Cerebellar cortex (tissue), 1 donor: ENCODE results near the gene CASP6.
"Not testable (repeated sequence)": the region's sequence is repeated elsewhere in the genome, so short reads cannot be mapped to it uniquely, and the experiment has no call there.

ENCODE experiments used
- DNase-seq: peaks from one replicate; pipeline ENCODE4 v3.0.0-alpha.2; 2015; ENCODE audit warnings: low spot score

CASP6 gene

DNA sequence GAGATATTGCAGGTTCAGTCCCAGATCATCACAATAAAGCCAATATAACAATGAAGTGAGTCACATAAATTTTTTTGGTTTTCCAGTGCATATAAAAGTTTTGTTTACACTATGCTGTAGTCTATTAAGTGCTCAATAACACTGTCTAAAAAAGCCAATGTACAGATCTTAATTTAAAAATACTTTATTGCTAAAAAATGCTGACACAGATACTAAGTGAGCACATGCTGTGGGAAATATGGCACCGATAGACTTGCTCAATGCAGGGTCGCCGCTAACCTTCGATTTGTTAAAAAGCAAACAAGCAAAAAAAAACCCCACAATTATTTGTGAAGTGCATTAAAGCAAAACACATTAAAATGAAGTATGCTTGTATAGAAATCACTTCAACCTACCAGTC, 16.4 kb upstream of the CASP6 start:
- DNase-seq: no peak

DNA sequence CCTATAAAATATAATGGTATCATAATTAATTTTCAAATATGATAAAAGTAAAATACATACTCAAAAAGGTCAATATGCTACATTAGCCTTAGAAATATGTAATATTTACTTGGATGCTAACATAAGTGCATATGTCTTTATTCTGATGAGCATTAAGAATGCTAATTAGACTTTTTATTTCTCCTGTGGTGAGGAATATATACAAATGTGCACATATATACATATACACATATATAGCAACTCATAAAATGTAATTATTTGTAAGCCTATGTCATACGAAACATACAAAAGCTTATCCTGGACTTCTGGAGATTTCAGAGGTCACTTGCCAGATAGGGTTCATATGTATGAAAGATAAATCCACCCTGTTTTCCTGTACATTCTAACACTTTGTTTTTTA, 15.5 kb upstream of the CASP6 start:
- no peak for DNase-seq

DNA sequence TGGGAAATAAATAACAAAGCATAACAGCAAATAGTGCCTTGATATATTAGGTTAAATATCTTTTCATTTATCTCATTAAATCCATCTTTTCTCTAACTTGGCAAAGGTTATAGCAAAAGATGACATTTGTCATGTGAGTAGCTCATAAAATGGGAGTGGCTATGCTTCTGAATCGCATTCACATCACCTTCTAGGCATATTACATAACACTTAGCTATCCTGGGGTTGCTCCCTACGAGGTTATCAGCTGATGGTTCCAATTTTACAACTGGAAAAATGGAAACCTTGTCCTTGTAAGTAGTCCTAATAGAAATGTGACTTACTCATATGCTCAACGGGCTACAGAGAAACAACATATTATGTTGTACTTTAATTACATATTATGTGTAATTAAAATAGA, 10.3 kb upstream of the CASP6 start:
- no peak for DNase-seq

DNA sequence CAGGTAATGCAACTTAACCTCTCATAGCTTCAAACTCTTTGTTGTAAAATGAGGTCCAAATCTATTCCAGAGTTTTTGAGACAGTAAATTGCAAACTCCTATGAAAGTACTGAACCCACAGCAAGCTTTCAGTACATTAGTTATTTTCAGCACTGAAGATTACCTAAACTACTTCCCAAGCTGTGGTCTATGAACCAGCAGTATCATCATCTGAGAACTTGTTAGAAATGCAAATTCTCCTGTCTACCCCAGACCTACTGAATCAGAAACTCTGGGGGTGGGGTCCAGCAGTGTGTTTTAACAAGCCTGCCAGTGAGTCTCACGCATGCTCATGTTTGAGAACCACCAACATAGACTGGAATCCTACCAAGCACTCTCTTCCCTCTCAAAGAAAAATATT, 5.7 kb upstream of the CASP6 start:
- DNase-seq: no peak

DNA sequence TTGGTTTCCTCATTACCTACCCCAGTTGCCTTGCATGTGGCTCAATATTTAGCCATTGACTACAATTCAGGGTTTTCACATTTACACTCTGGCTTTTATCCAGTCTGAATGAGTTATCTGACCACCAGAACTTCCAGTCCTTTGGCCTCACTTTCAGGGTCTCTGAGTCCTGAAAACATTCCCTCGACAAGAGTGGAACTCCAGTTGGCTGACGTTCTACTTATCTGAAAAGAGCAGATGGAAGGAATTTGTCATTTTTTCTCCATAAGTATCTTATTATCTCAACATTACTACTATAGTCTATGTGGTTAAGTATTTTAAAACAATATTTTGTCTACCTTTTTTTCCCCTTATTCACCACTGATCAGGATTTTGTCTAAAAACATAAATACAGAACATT, 5.2 kb upstream of the CASP6 start:
- DNase-seq: no peak

DNA sequence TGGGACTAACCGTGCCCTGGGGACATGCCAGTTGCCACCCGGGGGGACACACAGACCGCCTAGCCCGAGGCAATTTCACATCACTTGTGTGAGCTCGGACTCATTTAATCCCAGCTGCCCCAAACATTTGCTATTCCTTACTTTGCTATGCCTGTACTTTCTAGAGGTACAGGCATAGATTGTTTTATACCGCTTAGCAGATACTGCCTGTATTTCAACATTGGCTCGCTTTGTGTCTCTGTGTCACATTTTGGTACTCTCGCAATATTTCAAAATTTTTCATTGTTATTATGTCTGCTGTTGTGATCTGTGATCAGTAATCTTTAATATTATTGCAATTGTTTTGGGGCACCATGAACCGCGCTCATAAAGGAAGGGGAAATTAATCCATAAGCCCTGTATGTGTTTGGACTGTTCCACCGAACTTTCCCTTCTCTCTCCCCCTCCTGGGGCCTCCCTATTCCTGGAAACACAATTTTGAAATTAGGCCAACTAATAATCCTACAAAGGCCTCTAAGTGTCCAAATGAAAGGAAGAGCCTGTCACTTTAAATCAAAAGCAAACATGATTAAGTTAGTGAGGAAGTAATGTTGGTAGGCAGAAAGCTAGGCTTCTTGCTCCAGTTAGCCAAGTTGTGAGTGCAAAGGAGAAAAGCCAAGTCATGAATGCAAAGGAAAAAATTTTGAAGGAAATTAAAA, 568 bp upstream of the CASP6 start:
- peak; percentile 10 for DNase-seq

DNA sequence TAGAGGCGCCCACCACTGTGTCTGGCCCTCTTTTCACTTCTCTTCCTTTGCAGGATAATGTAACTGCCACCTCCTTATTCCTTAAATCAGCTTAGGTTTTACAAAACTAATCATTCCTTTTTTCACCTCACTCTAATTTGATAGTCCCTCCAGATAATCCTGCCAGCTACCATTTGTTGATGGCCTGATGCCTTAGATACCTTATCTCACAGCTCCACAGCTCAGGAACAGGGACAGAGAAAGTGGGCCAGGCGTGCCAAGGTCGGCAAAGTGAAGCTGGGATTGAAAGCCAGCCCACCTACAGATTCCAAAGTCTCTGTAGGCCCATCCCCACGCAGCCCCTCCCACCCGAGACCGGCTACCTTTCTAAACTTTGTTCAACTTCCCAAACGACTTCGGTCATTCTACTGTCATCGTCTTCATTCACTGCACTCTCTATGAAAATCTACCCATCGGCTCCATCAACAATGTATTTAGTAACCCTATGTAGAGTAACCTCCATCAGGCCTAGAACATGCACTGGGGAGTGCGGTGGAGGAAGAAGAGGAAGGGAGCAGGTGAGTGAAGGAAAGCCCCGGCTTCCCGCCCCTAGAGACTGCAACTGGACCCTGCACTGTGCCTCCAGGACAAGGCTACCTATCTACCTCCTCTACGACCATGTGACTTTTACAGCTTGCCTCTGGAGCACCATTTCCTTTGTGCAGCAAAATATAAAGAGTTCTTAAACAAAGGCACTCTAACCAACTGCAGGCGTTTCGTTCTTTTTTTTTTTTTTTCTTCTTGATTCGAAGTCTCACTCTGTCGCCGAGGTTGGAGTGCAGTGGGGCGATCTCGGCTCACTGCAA, 1.5 kb downstream of the CASP6 start:
- no peak for DNase-seq

DNA sequence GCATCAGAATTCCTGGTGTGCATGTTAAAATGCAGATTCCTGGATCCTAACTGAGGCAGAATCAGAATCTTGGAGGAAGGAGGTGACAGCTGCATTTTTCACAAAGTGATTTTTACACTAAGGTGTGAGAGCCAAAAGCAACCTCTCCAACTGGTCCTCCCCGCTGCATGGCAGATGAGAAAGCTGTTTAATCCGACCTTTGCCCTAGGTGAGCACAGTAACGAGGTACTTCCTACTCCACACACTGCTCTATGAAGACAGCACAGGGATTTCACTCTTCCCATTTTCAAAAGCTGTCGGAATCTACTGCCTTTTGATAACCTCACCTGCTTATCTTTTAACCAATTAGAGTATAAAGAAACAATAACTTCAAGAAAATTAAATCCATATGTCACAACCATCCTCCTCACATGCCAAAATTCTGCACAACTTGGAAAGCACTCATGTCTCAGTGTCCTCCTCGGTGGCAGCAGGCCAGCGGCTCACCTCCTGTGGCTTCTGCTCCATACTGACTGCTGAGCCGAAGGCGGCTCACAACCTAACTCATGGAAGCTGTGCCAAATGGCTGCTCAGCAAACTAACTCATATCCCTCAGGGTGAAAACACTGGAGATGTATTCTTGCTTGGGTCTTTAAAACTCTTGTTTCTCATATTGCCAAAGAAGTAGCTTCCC, 3.6 kb downstream of the CASP6 start:
- DNase-seq: no peak

DNA sequence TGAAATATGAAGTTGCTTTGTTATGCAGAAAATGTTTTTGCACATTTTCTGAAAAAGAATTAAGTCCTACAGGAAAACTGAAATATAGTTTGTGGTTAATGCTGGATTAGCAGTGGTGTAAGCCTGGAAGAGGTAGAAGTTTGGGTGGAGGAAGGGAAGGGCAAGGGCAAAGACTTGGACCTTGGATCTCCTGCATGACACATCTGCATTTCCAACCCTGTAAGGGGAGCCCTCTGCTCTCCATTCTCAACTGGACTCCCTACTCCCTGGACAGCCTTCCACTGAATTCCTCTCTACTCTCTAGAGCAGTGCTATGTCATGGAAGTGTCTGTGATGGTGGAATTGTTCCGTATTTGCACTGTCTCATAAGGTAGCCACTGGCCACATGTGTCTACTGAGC, 4.6 kb downstream of the CASP6 start:
- no peak for DNase-seq

DNA sequence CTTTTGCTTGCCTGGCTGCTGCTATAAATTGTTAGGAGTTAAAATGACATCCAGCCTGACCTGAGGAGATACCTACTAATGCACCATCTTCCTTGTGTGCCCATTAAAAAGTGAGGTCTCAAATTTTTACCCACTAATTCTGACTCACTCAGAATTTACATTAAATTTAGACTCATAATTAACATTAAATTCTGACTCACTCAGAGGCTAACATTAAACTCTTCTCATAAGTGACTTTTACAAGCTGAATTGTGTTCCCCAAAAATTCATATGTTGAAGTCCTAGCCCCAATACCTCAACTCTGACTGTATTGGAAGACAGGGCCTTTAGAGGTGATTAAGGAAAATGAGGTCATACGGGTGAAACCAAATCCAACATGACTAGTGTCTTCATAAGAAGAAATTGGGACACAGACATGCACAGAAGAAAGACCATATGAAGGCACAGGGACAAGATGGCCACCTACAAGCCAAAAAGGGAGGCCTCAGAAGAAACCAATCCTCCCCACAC, 11.8 kb downstream of the CASP6 start:
- DNase-seq: no peak

DNA sequence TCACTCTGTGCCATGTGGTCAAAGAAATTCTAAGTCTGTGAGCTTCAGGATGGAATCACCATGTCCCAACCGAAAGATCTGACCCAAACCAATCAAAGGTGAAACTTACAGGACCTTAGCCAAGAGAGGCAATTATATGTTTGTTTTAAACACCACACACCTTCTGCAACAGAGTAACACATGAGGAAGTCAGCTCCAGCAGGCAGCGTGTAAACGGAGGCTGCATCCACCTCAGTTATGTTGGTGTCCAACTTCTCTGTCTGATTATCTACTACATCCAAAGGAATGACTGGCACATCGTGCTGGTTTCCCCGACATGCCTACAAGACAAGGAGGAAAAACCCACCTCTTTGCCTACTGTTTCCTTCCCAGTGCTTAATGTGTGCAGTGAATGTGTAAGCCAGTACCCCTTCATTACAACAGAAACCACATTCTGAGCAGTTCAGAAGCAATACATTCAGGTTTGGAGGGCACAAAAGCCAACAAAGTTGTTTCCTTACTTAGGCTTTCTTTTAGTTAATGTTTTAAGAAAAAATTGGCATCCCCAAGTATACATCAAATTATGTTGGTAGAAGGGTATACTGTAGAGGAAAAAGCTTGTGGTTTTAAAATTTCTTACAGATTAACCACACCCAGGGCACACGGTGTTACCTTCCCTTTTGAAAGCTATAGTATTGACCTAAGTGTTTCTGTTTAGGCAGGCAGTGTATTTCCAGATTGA, 12.4 kb downstream of the CASP6 start:
- no peak for DNase-seq

DNA sequence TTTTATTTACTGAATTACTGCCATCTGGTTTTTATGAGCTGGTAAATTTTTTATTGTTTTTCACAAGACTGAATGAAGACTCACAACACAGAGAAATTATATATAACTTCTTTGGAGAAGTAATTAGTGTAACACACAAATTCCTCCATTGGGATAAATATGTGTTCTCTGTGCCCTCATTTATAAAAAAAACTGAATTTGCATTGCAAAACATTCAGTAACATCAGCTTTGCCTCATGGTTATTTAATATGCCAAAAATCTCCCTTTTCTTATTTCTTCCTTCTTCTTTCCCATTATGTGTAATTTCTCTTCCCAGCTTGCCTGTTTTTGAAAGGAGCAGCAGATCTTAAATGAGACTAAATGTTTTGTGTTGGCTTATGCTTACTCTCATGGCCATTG, 18.5 kb downstream of the CASP6 start:
- DNase-seq: no peak

DNA sequence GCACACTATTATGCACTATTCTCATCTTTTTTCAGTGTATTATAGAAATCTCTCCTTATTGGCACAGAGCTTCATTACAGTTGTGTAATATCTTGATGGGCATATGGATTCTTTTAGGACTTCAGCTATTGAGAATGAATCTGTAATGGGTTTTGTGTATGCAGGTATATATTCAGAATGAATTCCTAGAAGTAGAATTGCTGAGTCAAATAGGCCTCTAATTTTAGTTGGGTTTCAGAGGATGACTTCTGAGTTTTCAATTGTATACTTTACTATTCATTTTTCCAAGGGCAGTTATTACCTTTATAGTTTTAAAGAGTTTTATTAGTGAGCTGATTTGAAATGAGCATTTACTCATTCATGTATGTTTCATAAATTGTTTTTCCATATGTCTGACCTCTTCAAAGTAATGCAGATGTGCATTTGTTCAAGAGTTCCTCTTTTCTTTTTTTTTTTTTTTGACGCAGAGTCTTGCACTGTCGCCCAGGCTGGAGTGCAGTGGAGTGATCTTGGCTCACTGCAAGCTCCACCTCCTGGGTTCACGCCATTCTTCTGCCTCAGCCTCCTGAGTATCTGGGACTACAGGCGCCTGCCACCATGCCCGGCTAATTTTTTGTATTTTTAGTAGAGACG, 19.5 kb downstream of the CASP6 start:
- no peak for DNase-seq

DNA sequence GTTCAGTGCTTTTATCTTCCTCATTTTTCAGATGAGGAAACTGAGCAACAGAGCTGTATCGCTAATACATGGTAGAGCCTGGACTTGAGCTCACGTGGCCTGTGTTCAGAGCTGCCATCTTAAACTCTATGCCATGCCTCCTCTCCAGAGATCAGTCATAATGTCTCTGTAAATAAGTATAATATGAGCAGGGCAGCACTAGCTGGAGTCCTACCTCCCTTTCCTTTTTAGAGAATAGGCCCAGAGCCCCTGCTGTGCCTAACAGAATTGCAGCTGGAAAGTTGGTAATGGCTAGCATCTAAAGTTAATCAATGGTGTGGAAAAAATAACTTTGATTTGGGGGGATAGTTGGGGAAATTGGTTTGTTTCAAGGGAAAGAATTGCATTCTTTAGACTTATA, 20.4 kb downstream of the CASP6 start:
- no peak for DNase-seq

DNA sequence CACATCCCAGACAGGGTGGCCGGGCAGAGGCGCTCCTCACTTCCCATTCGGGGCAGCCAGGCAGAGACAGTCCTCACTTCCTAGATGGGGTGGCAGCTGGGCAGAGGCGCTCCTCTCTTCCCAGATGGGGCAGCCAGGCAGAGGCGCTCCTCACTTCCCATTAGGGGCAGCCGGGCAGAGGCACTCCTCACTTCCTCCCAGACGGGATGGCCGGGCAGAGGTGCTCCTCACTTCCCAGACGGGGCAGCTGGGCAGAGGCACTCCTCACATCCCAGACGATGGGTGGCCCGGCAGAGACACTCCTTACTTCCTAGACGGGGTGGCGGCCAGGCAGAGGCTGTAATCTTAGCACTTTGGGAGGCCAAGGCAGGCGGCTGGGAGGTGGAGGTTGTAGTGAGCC, 24.3 kb downstream of the CASP6 start:
- not testable (repeated sequence) for DNase-seq

DNA sequence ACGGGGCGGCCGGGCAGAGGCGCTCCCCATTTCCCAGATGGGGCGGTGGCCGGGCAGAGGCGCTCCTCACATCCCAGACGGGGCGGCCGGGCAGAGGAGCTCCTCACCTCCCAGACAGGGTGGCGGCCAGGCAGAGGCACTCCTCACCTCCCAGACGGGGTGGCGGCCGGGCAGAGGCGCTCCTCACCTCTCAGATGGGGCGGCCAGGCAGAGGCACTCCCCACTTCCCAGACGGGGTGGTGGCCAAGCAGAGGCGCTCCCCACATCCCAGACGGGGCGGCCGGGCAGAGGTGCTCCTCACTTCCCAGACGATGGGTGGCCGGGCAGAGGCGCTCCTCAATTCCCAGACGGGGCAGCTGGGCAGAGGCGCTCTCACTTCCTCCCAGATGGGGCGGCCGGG, 24.8 kb downstream of the CASP6 start:
- not testable (repeated sequence) for DNase-seq

DNA sequence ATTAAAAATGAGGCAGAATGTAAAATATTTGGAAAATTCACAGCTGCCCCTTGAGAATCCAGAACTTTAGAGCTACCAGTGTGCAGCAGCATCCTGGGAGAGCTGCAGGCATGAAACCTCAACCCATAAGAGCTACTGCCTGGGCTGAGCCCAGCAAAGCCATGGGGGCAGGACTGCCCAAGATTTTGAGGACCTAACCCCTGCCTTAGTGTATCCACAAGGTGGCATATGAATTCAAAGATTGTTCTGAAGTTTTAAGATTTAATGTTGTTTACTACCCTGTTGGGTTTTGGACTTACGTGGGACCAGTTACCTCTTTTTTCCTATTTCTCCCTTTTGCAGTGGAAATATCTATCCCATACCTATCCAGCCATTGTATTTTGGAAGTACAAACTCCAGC, 26.4 kb downstream of the CASP6 start:
- DNase-seq: no peak

DNA sequence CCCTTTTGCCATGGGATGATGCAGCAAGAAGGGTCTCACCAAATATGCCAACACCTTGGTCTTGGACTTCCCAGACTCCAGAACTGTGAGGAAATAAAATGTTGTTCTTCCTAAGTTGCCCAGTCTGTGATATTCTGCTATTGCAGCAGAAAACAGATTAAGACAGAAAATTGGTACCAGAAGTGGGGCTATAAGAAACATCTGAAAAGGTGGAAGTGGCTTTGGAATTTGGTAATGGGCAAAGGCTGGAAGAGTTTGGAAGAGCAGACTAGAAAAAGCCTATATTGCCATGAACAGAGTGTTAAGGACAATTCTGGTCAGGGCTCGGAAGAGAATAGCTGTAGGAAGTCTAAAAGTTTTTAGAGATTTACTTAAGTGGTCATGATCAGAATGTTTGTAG, 27.4 kb downstream of the CASP6 start:
- no peak for DNase-seq

DNA sequence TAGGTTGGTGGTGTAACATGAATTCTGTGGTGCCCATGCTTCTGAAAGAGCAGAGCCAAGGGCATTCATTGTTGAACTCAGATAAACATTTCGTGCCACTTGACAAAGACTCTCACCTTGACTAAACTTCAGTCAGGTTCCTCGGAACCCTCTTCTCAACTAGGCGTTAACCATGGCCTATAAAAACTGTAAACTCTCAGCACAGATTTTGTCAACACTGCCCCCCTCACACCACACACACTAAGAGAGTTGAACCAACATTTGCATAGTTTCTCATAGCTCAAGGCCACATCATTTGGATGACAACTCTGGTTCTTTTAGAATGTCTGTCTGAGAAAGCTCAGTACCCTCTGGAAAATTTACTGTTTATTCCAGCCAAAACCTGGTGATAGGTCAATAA, 28.1 kb downstream of the CASP6 start:
- no peak for DNase-seq

DNA sequence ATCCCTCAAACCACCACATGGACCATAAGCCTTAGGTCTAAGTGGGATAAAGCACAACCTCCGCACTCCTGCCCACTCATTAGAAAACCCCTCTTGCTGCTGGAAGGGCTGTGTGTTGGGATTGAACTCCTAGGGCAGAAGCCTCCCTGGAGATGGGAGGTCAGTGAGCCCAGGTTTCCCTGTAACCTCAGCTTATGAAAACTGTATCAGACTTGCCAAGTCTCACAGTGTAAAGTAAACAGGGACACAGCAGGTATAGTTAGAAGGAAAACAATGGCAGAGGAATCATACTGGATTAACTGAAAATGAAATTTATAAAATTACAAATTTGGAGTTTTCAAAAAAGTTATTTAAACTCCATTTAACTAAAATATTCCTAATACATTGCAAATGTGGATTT, 29.9 kb downstream of the CASP6 start:
- no peak for DNase-seq

DNA sequence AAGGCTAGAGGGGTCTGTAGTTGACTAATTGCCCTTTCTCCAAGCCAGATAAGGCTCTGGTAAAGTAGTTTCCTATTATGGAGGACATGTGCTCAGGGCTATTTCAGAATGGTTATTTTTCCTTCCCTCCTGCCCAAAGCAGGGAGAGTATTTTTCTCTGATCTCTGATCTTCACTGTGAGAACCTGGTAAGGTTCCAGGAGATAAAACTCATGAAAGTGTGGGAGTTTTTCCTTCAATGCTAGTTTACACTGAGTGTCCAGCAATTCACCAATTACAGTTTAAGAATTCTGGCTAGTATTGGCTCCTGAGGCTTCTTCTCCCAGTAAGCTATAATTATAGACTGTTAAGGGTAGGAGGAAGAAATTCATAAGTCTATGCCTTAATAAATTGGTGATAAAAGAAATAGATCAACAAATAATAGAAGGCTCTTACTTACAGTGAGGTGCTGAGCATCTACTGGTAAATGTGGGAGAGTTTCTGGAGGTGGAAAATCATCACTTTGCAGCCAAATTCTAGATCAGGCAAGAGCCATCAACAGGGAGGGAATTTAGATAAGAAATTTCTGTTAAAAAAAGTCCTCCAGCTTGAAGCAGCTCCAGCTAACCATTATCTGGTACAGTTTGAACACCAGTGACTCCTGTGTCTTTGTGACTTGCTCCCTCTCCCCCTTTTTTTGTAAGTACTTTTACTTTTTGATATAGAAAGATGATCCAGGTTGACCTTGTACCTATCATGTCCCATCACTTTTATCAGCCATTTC, 30.9 kb downstream of the CASP6 start:
- DNase-seq: no peak
